Thymus (tissue), 11 donors: Measurements from ENCODE around the gene CALR. TPM values are rescaled to one million over a fixed set of nuclear protein-coding genes. Genes with fewer than 3 reads are reported as not detected.

Experiments
- DNase-seq, 9 donors: peaks; one replicate each; pipeline ENCODE4 v3.0.0-alpha.2; 2013; ENCODE audit warnings: low spot score in 9 of 9, low read depth in 6 of 9, missing footprints in 1 of 9
- H3K27ac ChIP-seq, 2 donors: one replicate each; pipeline ENCODE4 v1.5.1; 2013; ENCODE audit warnings: control low read depth in 1 of 2, low read depth in 1 of 2, low read length in 1 of 2, mild to moderate bottlenecking in 1 of 2, moderate library complexity in 1 of 2
- H3K27me3 ChIP-seq, 2 donors: one replicate each; pipeline ENCODE4 v1.5.1; 2013; ENCODE audit warnings: low read length in 1 of 2; ENCODE audit not compliant: control insufficient read depth in 2 of 2, insufficient read depth in 1 of 2
- H3K36me3 ChIP-seq, 2 donors: one replicate each; pipeline ENCODE4 v1.5.1; 2013; ENCODE audit warnings: low read length in 1 of 2, mild to moderate bottlenecking in 1 of 2, moderate library complexity in 1 of 2; ENCODE audit not compliant: control insufficient read depth in 2 of 2, insufficient read depth in 2 of 2
- H3K4me1 ChIP-seq, 2 donors: one replicate each; pipeline ENCODE4 v1.5.1; 2013; ENCODE audit warnings: low read length in 2 of 2; ENCODE audit not compliant: control insufficient read depth in 2 of 2, insufficient read depth in 2 of 2
- H3K4me3 ChIP-seq, 2 donors: one replicate each; pipeline ENCODE4 v1.5.1; 2013; ENCODE audit warnings: low read length in 2 of 2, control low read depth in 1 of 2, mild to moderate bottlenecking in 1 of 2
- H3K9me3 ChIP-seq, 2 donors: one replicate each; pipeline ENCODE4 v1.5.1; 2013; ENCODE audit warnings: low read length in 1 of 2, mild to moderate bottlenecking in 1 of 2; ENCODE audit not compliant: control insufficient read depth in 2 of 2, insufficient read depth in 1 of 2
- WGBS: extraction: QIAGEN DNeasy Blood & Tissue Kit; methylation state at CpG from one replicate; pipeline ENCODE4 v1.1.7; 2013; 5-methylcytosine and 5-hydroxymethylcytosine counted together
- polyA plus RNA-seq: library from polyadenylated mRNA; stranded (reverse); fragments of 200-250 nt; gene quantifications from one replicate; pipeline ENCODE4 v1.2.3, GENCODE V29; 2013
- total RNA-seq: library from RNA; stranded (reverse); fragments of 120-200 nt; gene quantifications from one replicate; pipeline ENCODE4 v1.2.4, GENCODE V29; 2013
- donor health status: healthy.

CALR gene
- total and polyA plus RNA-seq, 2 donors = 189 to 639 TPM

DNA sequence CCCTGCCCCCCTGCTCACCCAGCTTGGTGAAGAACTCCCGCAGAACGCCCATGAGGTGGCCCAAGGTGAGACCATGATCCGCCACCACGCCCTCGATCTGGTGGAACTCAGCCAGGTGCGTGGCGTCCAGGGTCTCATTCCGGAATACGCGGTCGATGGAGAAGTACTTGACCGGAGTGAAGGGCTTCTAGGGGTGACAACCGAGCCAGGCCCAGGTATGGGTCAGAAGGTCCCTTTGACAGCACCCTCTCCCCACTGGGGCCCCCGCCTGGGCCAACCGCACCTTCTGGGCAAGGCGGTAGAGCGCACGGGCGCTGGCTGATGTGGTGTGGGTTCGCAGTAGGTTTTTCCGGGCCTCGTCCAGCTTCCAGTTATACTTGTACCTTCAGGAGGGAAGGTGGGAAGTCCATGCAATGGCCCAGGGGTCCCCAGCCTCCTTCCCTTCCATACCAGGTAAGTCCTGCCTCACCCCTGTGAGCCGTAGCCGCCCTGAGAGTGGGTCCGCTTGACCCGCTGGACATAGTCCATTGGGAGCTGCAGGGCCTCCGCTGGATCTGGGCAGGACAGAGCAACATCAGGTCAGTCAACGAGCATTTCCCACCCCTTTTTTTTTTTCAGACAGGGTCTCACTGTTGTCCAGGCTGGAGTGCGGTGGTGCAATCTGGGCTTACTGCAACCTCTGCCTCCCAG, 13.6 kb upstream of the CALR start:
- DNase-seq = no peak
- Histone ChIP-seq H3K36me3 (peaks cover 66 to 68% of the 10 kb centered on the region in 2 donors), H3K9me3 (no peaks in the 10 kb centered on the region), H3K27ac (no peak overlapping the region), H3K4me3 (no peak overlapping the region), H3K4me1 (peaks cover 0 to under 1% of the 10 kb centered on the region in 2 donors), H3K27me3 (no peaks in the 10 kb centered on the region)
- 97% methylated on average over 29 of the region's 29 CpGs for WGBS

DNA sequence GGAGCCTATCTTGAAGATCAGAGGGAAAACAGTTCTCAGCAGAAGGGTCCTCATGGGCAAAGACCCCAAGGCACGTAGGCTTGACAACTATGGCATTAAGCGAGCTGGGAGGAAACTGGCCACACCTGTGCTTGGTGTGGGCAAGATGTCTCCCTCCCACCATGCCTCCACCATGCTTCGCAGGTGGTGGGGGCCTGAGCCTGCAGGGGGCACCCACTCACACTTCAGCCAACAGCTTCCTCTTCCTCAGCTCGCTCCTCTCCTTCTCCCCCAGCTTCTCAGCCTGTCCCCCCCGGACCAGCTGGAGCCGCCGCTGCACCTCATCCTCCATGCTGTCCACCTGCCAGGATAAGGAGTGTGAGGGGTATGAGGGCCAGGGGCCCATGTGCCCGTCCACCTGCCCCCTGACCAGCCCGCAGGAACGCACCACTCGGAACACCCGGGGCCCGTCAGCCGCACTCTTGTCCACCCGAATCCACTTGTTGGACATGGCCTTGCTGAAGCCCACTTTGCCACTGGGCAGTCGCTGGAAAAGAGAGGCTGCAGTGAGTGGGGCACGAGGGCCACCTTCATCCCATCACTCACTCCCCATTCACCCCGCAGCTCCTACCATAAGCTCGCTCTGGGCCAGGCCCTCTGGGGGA, 8.3 kb upstream of the CALR start:
- 91% methylated on average over 19 of the region's 19 CpGs for WGBS
- no peak for DNase-seq
- peaks cover 12 to 26% of the 10 kb centered on the region in 2 donors for H3K4me1 ChIP-seq
- H3K27ac ChIP-seq = no peak overlapping the region
- peaks cover 45 to 48% of the 10 kb centered on the region in 2 donors for H3K36me3 ChIP-seq
- no peak overlapping the region for H3K4me3 ChIP-seq
- no peaks in the 10 kb centered on the region for H3K27me3 ChIP-seq
- H3K9me3 ChIP-seq = no peaks in the 10 kb centered on the region

- 39% methylated on average over 16 of the region's 16 CpGs for WGBS
- Histone ChIP-seq H3K36me3 (peaks cover 28 to 29% of the 10 kb centered on the region in 2 donors), H3K27me3 (no peaks in the 10 kb centered on the region), H3K4me3 (peak overlapping the region; percentile 72 to 93), H3K27ac (no peak overlapping the region), H3K4me1 (peaks cover 25 to 51% of the 10 kb centered on the region in 2 donors), H3K9me3 (no peaks in the 10 kb centered on the region)
- no peak for DNase-seq
These were observed 5.8 kb upstream of the CALR start for GRCh38 chr19:12932392-12933286.

DNA sequence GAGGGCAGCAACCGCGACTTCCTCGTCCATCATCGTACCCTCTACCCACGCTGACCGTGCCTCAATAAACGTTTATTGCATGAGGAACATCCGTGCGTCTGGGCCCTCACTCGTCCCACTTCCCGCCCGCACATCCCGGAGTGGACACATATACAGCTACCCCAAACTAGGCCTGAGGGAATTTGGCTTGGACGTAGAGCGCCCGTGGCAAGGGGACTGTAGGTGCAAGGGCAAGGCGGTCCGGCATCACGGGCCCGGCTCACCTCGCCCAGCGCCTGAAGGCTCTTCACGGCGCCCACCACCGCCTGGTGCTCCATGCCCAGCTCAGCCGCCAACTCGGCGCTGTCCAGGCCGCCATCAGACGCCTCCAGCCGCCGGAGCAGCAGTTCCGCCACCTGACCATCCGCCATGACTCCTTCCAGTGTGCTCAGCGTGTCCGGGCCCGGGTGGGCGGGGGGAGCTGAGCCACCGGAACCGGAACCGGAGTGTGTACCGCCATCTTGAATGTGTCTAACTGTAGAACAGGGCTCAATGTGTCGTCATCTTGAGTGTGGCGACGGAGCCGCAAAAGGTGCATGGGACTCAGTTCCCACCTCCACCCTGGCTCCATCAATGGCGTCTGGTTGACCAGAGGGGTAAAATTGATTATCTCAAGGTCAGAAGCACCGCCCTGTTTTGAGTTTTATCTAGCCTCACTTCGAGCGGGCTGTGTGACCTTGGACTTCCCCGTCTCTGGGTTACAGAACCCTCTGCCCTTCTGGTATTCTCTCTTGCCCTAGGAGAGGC, 4.9 kb upstream of the CALR start, which contains the start of gene FARSA:
Gene FARSA (minus strand): TSS at position 425 of the 786 bp plus-strand sequence. CDS start 15 bp downstream, at position 410.
- Histone ChIP-seq H3K27me3 (no peaks in the 10 kb centered on the region), H3K27ac (peak within 1 kb of the TSS; percentile 4 to 77), H3K4me3 (peak within 1 kb of the TSS; percentile 72 to 93), H3K9me3 (no peaks in the 10 kb centered on the region), H3K36me3 (peaks cover 22% of the 10 kb centered on the region in 2 donors), H3K4me1 (peaks cover 25 to 56% of the 10 kb centered on the region in 2 donors)
- DNase-seq = peak in 8 of 9 donors; percentile 73 to 93 (median 87)
- WGBS = 4% methylated on average over 51 of the region's 51 CpGs

GRCh38 chr19:12935071-12935470, 3.3 kb upstream of the CALR start:
- Histone ChIP-seq H3K4me1 (peaks cover 34 to 61% of the 10 kb centered on the region in 2 donors), H3K9me3 (no peaks in the 10 kb centered on the region), H3K36me3 (peaks cover 10 to 20% of the 10 kb centered on the region in 2 donors), H3K27ac (no peak overlapping the region), H3K4me3 (no peak overlapping the region), H3K27me3 (no peaks in the 10 kb centered on the region)
- 96% methylated on average over 10 of the region's 10 CpGs for WGBS
- DNase-seq = no peak

GRCh38 chr19:12936582-12936981, 1.8 kb upstream of the CALR start:
- Histone ChIP-seq H3K9me3 (no peaks in the 10 kb centered on the region), H3K36me3 (peaks cover 18 to 30% of the 10 kb centered on the region in 2 donors), H3K27me3 (no peaks in the 10 kb centered on the region), H3K4me3 (no peak overlapping the region), H3K4me1 (peaks cover 44 to 69% of the 10 kb centered on the region in 2 donors), H3K27ac (peak overlapping the region; percentile 86 to 90)
- peak in 5 of 9 donors; percentile 51 to 82 (median 64) for DNase-seq
- 9% methylated on average over 7 of the region's 7 CpGs for WGBS

- peak overlapping the region; percentile 38 to 99 for H3K4me3 ChIP-seq
- H3K27ac ChIP-seq = peak overlapping the region; percentile 86 to 90
- 3% methylated on average over 23 of the region's 23 CpGs for WGBS
- H3K36me3 ChIP-seq = peaks cover 22 to 35% of the 10 kb centered on the region in 2 donors
- peaks cover 42 to 74% of the 10 kb centered on the region in 2 donors for H3K4me1 ChIP-seq
- H3K9me3 ChIP-seq = no peaks in the 10 kb centered on the region
- DNase-seq = peak in 5 of 9 donors; percentile 55 to 78 (median 59)
- no peaks in the 10 kb centered on the region for H3K27me3 ChIP-seq
These were observed 1.1 kb upstream of the CALR start for GRCh38 chr19:12937093-12937926.
